ENCODE results near the gene NKAIN4. TPM values are rescaled to one million over a fixed set of nuclear protein-coding genes. Genes with fewer than 3 reads are reported as not detected.

NKAIN4 gene
- total RNA-seq, 2 experiments from 2014 or later = not detected

GRCh38 chr20:63208346-63208909 is 45.8 kb downstream of the NKAIN4 start:
- H3K9me3 Mint-ChIP-seq = no peaks in the 10 kb centered on the region
- no peak overlapping the region for H3K4me3 Mint-ChIP-seq
- H3K36me3 Mint-ChIP-seq (ENCODE audit: low read depth) = peaks cover 62% of the 10 kb centered on the region
- peaks cover 26% of the 10 kb centered on the region for H3K4me1 Mint-ChIP-seq
- no peak for DNase-seq
- ChIA-PET POLR2A (no interaction called here), CTCF (interaction anchor here (2.8 kb wide), 1 partner anchor 15 kb away, joined by 9 read pairs; no protein-coding TSS in a partner anchor)
- no peak overlapping the region for H3K27ac Mint-ChIP-seq
- no peaks in the 10 kb centered on the region for H3K27me3 Mint-ChIP-seq

GRCh38 chr20:63206878-63207277 is 47.4 kb downstream of the NKAIN4 start:
- Mint-ChIP-seq H3K4me1 (peaks cover 14% of the 10 kb centered on the region), H3K9me3 (no peaks in the 10 kb centered on the region), H3K4me3 (no peak overlapping the region), H3K27me3 (no peaks in the 10 kb centered on the region), H3K27ac (no peak overlapping the region), H3K36me3 (ENCODE audit: low read depth) (peaks cover 58% of the 10 kb centered on the region)
- DNase-seq = no peak
- ChIA-PET CTCF (interaction anchor here (1.8 to 2.8 kb wide), 2 partner anchors 7 to 17 kb away, joined by 3 to 9 read pairs; no protein-coding TSS in a partner anchor), POLR2A (no interaction called here)

GRCh38 chr20:63205896-63206295 is 48.4 kb downstream of the NKAIN4 start:
- ChIA-PET CTCF (interaction anchor here (1.8 to 2.8 kb wide), 2 partner anchors 8 to 18 kb away, joined by 3 to 9 read pairs; no protein-coding TSS in a partner anchor), POLR2A (interaction anchor here (0.6 to 1.0 kb wide), 2 partner anchors 9 to 772 kb away, joined by 4 read pairs; no protein-coding TSS in a partner anchor)
- Mint-ChIP-seq H3K4me1 (peaks cover 14% of the 10 kb centered on the region), H3K27ac (no peak overlapping the region), H3K27me3 (no peaks in the 10 kb centered on the region), H3K4me3 (no peak overlapping the region), H3K9me3 (no peaks in the 10 kb centered on the region), H3K36me3 (ENCODE audit: low read depth) (peaks cover 65% of the 10 kb centered on the region)
- no peak for DNase-seq

GRCh38 chr20:63204362-63204761 is 49.9 kb downstream of the NKAIN4 start:
- ChIA-PET CTCF (interaction anchor here (0.6 to 1.6 kb wide), 2 partner anchors 19 to 303 kb away, joined by 3 to 6 read pairs; no protein-coding TSS in a partner anchor), POLR2A (no interaction called here)
- DNase-seq = no peak
- Mint-ChIP-seq H3K9me3 (no peaks in the 10 kb centered on the region), H3K4me3 (no peak overlapping the region), H3K4me1 (peaks cover 8% of the 10 kb centered on the region), H3K27me3 (no peaks in the 10 kb centered on the region), H3K36me3 (ENCODE audit: low read depth) (peaks cover 55% of the 10 kb centered on the region), H3K27ac (no peak overlapping the region)

- CTCF ChIA-PET = interaction anchor here (1.6 kb wide), 1 partner anchor 20 kb away, joined by 6 read pairs; no protein-coding TSS in a partner anchor
- POLR2A ChIA-PET = no interaction called here
- Mint-ChIP-seq H3K36me3 (ENCODE audit: low read depth) (peaks cover 50% of the 10 kb centered on the region), H3K9me3 (no peaks in the 10 kb centered on the region), H3K4me1 (peaks cover 5% of the 10 kb centered on the region), H3K27me3 (no peaks in the 10 kb centered on the region), H3K4me3 (no peak overlapping the region), H3K27ac (no peak overlapping the region)
- no peak for DNase-seq
These were observed 51.3 kb downstream of the NKAIN4 start for GRCh38 chr20:63202811-63203526.

- peaks cover 48% of the 10 kb centered on the region for H3K36me3 Mint-ChIP-seq (ENCODE audit: low read depth)
These were observed 52.2 kb downstream of the NKAIN4 start for GRCh38 chr20:63202021-63202420.

GRCh38 chr20:63198606-63199005 is 55.7 kb downstream of the NKAIN4 start:
- Mint-ChIP-seq H3K27me3 (no peaks in the 10 kb centered on the region), H3K36me3 (ENCODE audit: low read depth) (peaks cover 50% of the 10 kb centered on the region), H3K4me3 (no peak overlapping the region), H3K27ac (no peak overlapping the region), H3K9me3 (no peaks in the 10 kb centered on the region), H3K4me1 (peaks cover 11% of the 10 kb centered on the region)
- ChIA-PET CTCF (interaction anchor here (2.8 kb wide), 1 partner anchor 24 kb away, joined by 13 read pairs; no protein-coding TSS in a partner anchor), POLR2A (no interaction called here)
- no peak for DNase-seq

More at GRCh38 chr20:63202021-63202420, 52.2 kb downstream of the NKAIN4 start:
- H3K4me1 Mint-ChIP-seq = peaks cover 7% of the 10 kb centered on the region
- ChIA-PET CTCF (no interaction called here), POLR2A (no interaction called here)
- H3K27me3 Mint-ChIP-seq = no peaks in the 10 kb centered on the region
- no peak for DNase-seq
- no peak overlapping the region for H3K27ac Mint-ChIP-seq
- H3K4me3 Mint-ChIP-seq = no peak overlapping the region
- H3K9me3 Mint-ChIP-seq = no peaks in the 10 kb centered on the region

GRCh38 chr20:63196768-63197470 is 57.3 kb downstream of the NKAIN4 start:
- ChIA-PET CTCF (no interaction called here), POLR2A (interaction anchor here (1.5 kb wide), 1 partner anchor 19 kb away, joined by 4 read pairs; the partner anchor contains the start of gene YTHDF1)
- DNase-seq = no peak
- Mint-ChIP-seq H3K9me3 (no peaks in the 10 kb centered on the region), H3K4me3 (no peak overlapping the region), H3K27me3 (no peaks in the 10 kb centered on the region), H3K4me1 (peaks cover 11% of the 10 kb centered on the region), H3K27ac (no peak overlapping the region), H3K36me3 (ENCODE audit: low read depth) (peaks cover 39% of the 10 kb centered on the region)

- POLR2A ChIA-PET = no interaction called here
- H3K9me3 Mint-ChIP-seq = no peaks in the 10 kb centered on the region
- H3K27me3 Mint-ChIP-seq = no peaks in the 10 kb centered on the region
- no peak overlapping the region for H3K27ac Mint-ChIP-seq
- H3K4me3 Mint-ChIP-seq = no peak overlapping the region
- CTCF ChIA-PET = interaction anchor here (1.0 kb wide), 1 partner anchor 28 kb away, joined by 4 read pairs; no protein-coding TSS in a partner anchor
- peaks cover 9% of the 10 kb centered on the region for H3K4me1 Mint-ChIP-seq
- peaks cover 29% of the 10 kb centered on the region for H3K36me3 Mint-ChIP-seq (ENCODE audit: low read depth)
- no peak for DNase-seq
These were observed 59.5 kb downstream of the NKAIN4 start for GRCh38 chr20:63194797-63195173.

GRCh38 chr20:63194007-63194796 is 60.1 kb downstream of the NKAIN4 start:
- DNase-seq = no peak
- no peaks in the 10 kb centered on the region for H3K27me3 Mint-ChIP-seq
- peaks cover 29% of the 10 kb centered on the region for H3K36me3 Mint-ChIP-seq (ENCODE audit: low read depth)
- ChIA-PET CTCF (interaction anchor here (1.0 kb wide), 1 partner anchor 29 kb away, joined by 4 read pairs; no protein-coding TSS in a partner anchor), POLR2A (no interaction called here)
- H3K27ac Mint-ChIP-seq = no peak overlapping the region
- no peak overlapping the region for H3K4me3 Mint-ChIP-seq
- no peaks in the 10 kb centered on the region for H3K9me3 Mint-ChIP-seq
- H3K4me1 Mint-ChIP-seq = peaks cover 7% of the 10 kb centered on the region

GRCh38 chr20:63192721-63193120 is 61.5 kb downstream of the NKAIN4 start:
- POLR2A ChIA-PET = no interaction called here
- CTCF ChIA-PET = interaction anchor here (1.2 kb wide), 1 partner anchor 9 kb away, joined by 3 read pairs; no protein-coding TSS in a partner anchor
- DNase-seq = no peak

GRCh38 chr20:63191400-63191799 is 62.9 kb downstream of the NKAIN4 start:
- Mint-ChIP-seq H3K9me3 (no peaks in the 10 kb centered on the region), H3K36me3 (ENCODE audit: low read depth) (peaks cover 18% of the 10 kb centered on the region), H3K27ac (no peak overlapping the region), H3K4me3 (no peak overlapping the region), H3K27me3 (no peaks in the 10 kb centered on the region), H3K4me1 (peaks cover 2% of the 10 kb centered on the region)
- DNase-seq = no peak
- POLR2A ChIA-PET = no interaction called here
- CTCF ChIA-PET = no interaction called here

More at GRCh38 chr20:63192721-63193120, 61.5 kb downstream of the NKAIN4 start:
- peaks cover 25% of the 10 kb centered on the region for H3K36me3 Mint-ChIP-seq (ENCODE audit: low read depth)
- no peak overlapping the region for H3K27ac Mint-ChIP-seq
- peaks cover 7% of the 10 kb centered on the region for H3K4me1 Mint-ChIP-seq
- no peaks in the 10 kb centered on the region for H3K9me3 Mint-ChIP-seq
- H3K27me3 Mint-ChIP-seq = no peaks in the 10 kb centered on the region
- no peak overlapping the region for H3K4me3 Mint-ChIP-seq
